A549 treated with ZK216348 at 1 μM for 4 hours (cell line): ENCODE results near the gene TMEM30B. TPM values are rescaled to one million over a fixed set of nuclear protein-coding genes. Genes with fewer than 3 reads are reported as not detected.

ENCODE experiments used
- total RNA-seq: library from RNA; stranded (reverse); fragments of 200-300 nt; extraction: Qiagen RNA extraction; gene quantifications from 5 replicates; pipeline ENCODE4 v1.2.3, GENCODE V29; 2022; ENCODE audit warnings: low read depth

Gene TMEM30B
- total RNA-seq = 0.09 to 0.49 TPM (median 0.20 TPM) in 5 replicates

DNA sequence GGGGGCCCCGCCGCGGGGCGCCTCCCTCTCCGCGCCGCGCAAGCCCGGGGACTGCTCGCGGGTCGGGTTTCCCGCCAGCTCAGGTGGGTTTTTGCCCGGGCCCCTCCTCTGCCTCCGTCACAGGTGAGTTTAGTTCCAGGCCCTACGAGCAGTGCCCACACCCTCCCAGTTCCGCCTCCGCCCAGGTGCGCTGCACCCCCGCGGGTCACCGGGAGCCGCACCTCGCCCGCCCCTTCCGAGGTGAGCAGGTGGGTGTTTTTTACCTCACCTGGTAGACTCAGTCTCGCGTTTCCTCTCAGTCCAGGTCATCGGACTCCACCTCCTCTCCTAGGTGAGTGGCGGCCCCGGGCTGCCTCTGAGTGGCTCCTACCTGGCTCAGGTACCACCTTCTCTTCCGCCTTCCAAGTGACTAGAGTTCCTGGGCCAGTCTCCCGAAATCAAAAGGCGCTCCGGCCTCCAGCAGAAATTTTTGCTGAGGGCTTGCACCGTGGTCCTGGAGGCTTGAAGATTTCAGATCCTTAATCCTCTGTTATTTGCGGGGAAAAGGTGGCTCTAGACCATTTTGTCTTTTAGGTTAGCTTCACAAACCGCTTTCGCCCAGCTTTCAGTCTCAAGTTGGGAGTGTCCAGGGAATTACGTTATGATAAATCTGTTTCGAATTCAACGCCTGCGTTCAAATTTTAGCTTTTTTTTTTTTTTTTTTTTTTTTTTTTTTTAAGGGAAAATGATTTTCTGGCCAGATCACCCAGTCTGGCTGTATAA is at the start of gene TMEM30B:
Gene TMEM30B (minus strand): TSS at position 153 of the 762 bp plus-strand sequence. CDS start 191 bp downstream, outside the sequence.

DNA sequence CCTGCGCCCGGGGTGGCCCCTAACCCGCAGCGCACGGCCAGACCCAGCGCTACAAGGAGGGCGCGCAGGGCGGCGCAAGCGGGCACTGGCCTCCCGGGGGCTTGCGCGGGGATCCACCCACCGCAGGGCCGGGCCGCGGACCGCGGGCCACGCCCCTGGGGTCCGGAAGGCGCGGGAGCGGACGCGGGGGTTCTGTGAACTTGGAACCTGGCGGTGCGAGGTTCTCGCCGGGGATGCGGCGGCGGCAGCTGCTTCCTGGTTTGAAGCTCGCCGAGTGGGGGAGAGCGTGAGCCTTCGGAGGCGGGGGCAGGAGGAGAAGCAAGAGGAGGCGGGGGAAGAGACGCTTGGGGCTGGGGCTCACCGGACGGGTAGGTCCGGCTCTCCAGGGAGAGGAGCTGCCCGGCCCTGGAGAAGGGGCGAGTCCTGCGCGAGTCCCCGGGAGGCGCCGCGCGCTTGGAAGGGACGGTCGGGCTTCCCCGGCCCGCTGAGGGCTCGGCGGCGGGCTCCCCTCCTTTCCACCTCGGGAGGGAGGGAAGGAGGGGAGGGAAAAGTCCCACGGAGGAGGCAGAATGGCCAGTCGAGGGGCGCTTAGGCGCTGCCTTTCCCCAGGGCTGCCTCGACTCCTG is 40.4 kb upstream of the TMEM30B start, which contains the start of gene PRKCH:
Gene PRKCH (plus strand): TSS at position 195 of the 626 bp plus-strand sequence. CDS start 523 bp downstream, outside the sequence.

Other genes with a start within 250 kb of the TMEM30B start
- 4.6 to 7.1 TPM (median 4.9 TPM) in 5 replicates for gene PRKCH, start 40.2 kb upstream of the TMEM30B start, total RNA-seq